Measurements from ENCODE around the gene LLPH.
"Not testable (repeated sequence)": the region's sequence is repeated elsewhere in the genome, so short reads cannot be mapped to it uniquely, and the experiment has no call there.

Gene LLPH

GRCh38 chr12:66130267-66131066 is at the start of gene LLPH:
Gene LLPH, minus strand, starts transcription at chr12:66130750. Its CDS starts 1,644 bp downstream, at chr12:66129106.
- peak; percentile 75 for DNase-seq (ENCODE audit: low read depth, low spot score)

GRCh38 chr12:66176105-66176900 is 45.8 kb upstream of the LLPH start:
- DNase-seq (ENCODE audit: low read depth, low spot score): no peak

DNA sequence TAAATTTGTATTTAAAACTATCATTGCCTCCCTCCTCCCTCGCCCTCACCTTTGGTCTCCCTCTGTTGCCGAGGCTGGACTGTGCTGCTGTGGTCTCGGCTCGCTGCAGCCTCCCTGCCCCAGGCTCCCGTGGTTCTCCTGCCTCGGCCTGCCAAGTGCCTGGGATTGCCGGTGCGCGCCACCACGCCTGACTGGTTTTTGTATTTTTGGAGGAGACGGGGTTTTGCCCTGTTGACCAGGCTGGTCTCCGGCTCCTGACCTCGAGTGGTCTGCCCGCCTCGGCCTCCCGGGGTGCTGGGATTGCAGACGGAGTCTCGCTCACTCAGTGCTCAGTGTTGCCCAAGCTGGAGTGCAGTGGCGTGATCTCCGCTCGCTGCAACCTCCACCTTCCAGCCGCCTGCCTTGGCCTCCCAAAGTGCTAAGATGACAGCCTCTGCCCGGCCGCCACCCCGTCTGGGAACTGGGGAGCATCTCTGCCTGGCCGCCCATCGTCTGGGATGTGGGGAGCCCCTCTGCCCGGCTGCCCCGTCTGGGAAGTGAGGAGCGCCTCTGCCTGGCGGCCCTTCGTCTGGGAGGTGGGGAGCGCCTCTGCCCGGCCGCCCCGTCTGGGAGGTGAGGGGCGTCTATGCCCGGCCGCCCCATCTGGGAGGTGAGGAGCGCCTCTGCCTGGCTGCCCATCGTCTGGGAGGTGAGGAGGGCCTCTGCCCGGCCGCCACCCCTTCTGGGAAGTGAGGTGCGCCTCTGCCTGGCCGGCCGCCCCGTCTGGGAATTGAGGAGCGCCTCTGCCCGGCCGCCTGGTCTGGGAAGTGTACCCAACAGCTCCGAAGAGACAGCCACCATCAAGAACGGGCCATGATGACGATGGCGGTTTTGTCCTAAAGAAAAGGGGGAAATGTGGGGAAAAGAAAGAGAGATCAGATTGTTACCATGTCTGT is 44.1 kb upstream of the LLPH start:
- DNase-seq (ENCODE audit: low read depth, low spot score): not testable (repeated sequence)

- no peak for DNase-seq (ENCODE audit: low read depth, low spot score)
Measured at GRCh38 chr12:66170606-66171005, 40.1 kb upstream of the LLPH start.

DNA sequence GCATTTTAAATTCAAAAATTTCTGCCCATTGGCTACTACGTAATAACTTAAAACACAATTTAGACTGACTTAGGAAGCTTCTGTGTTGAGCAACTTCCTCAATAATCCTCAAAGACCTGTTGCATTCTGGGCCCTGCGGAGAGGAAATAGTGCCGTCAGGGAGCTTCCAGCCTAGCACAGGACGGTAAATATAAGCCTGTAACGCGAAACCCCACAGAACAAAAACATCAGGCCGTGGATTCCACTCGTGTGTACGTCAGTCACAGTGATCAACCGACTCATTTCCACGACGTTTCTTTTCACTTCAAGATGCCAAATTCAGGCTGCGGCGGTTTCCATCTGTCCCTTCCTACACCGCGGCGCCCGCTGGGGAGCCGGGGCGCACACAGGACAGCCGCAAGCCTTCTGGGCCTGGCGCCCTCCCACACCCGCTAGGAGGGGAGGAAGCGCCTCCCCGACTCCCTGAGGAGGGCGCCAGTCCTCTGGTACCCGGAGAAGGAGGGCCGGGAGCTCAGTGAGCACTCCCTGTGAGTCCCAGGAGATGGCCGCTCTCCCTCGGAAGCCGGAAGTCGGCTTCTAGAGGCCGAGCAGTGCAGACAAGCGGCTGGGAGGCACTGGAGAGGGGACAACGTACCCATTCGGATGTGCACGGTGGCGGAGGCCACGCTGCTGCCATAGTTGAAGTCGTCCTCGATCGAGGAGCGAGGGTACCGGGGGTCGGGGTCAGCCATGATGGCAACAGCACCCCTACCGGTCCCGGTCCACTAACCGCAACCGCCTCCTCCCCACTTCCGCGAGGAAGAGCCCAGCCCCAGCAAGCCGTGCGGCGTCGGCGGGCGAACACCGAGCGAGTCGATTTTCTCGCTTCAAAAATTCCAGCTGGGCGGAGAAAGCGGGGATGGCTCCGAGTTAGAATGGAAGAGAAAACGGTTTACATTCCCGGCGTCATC is 38.9 kb upstream of the LLPH start, which contains the start of gene TMBIM4:
TSS of gene TMBIM4 (minus strand) at position 776 of the 950 bp plus-strand sequence. CDS start at position 731, 45 bp downstream.
- peak; percentile 73 for DNase-seq (ENCODE audit: low read depth, low spot score)

DNA sequence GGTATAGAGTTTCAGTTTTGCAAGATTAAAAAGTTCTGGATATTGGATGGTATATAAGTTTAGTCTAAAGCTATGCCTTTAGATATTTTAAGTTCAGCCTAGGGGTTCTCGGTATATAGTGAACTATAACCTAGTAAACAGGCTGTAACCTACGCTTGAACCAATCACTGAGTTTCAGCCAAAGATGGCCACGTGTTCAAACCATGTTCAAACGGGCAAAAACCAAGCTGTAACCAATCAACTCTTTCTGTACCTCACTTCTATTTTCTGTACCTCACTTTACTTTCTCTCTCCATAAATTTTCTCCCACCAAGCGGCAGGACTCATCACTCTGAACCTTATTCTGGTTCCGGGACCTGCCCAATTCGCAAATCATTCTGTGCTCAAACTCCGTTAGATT is 37.9 kb upstream of the LLPH start:
- DNase-seq (ENCODE audit: low read depth, low spot score): no peak

GRCh38 chr12:66166561-66166960 is 36.0 kb upstream of the LLPH start:
- no peak for DNase-seq (ENCODE audit: low read depth, low spot score)

DNA sequence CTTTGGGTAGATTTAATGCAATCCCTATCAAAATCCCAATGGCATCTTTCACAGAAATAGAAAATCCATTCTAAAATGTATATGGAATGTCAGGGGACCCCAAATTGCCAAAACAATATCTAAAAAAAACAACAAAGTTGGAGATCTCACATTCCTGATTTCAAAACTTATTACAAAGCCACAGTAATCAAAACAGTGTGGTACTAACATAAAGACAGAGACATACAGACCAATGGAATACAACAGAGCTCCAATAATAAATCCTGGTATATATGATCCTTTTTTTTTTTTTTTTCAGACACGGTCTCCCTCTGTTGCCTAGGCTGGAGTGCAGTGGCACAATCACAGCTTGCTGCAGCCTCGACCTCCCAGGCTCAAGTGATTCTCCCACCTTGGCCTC is 34.6 kb upstream of the LLPH start:
- DNase-seq (ENCODE audit: low read depth, low spot score): no peak

DNA sequence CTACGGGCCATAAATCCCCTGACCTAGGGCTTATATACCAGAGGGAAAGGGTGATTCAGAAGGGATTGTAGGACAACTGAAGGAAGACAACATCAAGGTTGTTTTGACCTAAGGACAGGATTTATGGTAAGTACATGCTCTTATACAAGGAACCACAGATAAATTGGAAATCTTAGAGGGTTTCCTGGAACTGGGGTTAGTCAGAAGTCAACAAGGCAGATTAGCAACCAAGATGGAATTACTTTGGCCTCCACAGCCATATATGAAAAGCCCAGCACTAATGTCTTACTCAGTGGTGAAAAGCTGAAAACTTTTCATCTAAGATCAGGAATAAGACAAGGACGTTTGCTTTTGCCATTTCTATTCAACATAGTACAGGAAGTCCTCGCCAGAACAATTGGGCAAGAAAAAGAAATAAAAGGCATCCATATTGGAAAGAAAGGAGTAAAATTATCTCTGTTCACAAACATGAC is 33.8 kb upstream of the LLPH start:
- DNase-seq (ENCODE audit: low read depth, low spot score): no peak

- DNase-seq (ENCODE audit: low read depth, low spot score): no peak
Measured at GRCh38 chr12:66163289-66163688, 32.7 kb upstream of the LLPH start.

- DNase-seq (ENCODE audit: low read depth, low spot score): no peak
Measured at GRCh38 chr12:66162701-66163100, 32.2 kb upstream of the LLPH start.

- no peak for DNase-seq (ENCODE audit: low read depth, low spot score)
Measured at GRCh38 chr12:66160704-66161103, 30.2 kb upstream of the LLPH start.

DNA sequence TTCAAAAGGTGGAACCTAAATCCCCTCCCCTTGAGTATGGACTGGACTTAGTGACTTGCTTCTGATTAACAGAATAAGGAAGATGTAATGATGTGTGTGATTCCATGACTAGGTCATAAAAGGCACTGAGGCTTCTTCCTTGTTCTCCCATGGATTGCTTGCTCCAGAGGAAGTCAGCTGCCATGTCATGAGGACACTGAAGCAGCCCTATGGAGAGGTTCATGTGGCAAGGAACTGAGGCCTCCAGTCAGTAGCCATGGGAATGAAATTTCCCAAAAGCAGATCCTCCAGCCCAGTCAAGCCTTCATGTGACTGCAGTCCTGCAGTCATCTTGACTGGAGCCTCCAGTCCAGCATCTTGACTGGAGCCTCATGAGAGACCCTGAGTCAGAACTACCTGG is 28.6 kb upstream of the LLPH start:
- DNase-seq (ENCODE audit: low read depth, low spot score): no peak

GRCh38 chr12:66156654-66157053 is 26.1 kb upstream of the LLPH start:
- DNase-seq (ENCODE audit: low read depth, low spot score): no peak

GRCh38 chr12:66154776-66155175 is 24.2 kb upstream of the LLPH start:
- no peak for DNase-seq (ENCODE audit: low read depth, low spot score)

DNA sequence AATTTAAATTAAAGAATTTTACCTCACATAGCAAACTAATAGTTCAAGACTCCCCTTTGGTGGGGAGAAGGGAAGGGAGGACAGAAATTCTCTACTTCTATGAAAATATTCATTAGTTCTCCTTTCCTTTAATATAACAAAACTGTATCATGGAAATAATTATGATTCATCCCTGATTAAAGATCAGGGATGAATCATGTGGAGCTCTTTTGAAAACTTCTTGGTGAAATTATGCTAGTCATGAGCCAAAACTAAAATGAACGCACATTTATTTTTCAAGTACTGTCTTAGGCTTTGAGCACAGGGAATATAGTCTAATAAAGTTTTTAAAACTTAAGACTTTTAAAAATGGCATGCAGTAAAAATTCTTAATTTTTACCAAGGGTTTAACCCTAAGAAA is 22.2 kb upstream of the LLPH start:
- DNase-seq (ENCODE audit: low read depth, low spot score): no peak

DNA sequence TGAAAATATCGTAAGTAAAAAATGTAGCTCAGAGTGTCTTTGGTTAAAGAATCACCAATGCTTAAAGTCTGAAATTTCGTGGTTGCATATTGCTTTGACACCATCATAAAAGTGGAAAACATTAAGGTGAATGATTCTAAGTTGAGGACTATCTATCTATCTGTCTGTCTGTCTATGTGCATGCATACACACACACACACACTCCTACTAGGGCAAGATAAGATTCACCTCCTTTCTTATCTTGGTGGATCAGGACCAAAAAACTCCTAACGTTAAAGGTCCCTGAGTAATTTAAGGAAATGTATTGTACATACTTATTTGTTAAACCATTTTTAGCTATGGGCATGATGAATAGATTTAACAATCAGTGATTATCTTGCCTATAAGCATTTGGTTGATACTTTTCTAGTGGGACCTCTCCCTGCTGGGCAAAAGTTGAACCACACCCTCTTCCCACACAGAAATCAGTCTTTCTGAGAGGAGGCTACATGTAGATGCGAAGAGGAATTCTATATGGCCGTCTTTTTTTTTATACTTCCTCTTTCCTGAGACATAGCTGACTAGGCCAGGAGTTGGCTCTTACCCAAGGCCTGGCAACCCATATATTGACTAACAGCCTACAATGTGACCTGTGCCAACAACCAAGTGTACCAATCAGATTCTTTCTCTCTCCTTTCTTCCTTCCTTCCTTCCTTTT is 19.3 kb upstream of the LLPH start:
- no peak for DNase-seq (ENCODE audit: low read depth, low spot score)

DNA sequence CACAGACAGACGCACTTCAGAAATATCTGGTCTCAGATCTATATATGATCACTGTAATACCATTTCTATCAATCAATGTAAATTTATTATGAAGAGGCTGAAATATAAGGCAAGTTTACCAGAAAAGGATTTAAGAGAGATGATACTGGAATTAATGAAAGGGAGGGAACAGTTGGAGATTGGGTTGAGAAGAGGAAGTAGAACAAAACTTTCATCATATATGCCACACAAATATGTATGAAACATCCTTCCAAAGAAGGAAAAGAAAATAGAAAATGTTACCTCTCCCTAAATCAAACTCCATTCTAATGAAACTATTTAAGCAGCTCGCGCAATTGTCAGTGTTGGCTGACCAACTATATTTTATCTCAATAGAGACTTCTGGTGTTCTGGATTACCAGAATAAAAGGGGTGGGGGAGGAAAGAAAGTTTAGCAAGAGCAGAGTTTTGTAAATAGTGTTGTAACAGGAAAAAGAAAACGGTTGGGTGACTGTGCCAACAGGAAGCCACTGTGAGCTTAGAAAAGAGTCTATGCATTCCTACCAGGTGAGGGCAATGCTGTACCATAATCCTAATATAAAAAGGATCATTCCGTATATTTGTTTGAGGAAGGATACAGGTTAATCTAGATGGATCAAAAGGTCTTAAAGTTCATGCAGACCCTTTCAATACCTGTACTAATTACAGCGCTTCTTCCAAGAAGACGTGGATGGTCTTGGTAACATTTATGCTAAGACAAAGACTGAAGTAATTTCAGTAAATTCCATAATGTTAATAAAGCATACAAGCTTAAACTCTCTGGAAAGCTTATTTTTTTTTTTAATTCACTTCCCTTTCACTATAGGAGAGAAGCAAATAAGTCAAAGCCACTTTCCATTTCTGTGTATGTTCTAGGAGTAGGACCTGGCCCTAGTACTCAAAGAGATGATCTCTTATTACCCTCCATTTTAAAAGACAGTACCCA is 14.5 kb upstream of the LLPH start:
- peak; percentile 15 for DNase-seq (ENCODE audit: low read depth, low spot score)

- no peak for DNase-seq (ENCODE audit: low read depth, low spot score)
Measured at GRCh38 chr12:66143868-66144267, 13.3 kb upstream of the LLPH start.
